B cell (primary cell): Measurements from ENCODE around the gene CREB3L4. TPM values are rescaled to one million over a fixed set of nuclear protein-coding genes. Genes with fewer than 3 reads are reported as not detected.

Experiments used
- ATAC-seq: fragments of 200-7000 bp; cut with Tn5 transposase; one replicate; pipeline ENCODE4 v1.10.0; 2021; ENCODE audit warnings: low read depth, mild to moderate bottlenecking, moderate number of reproducible peaks, moderate library complexity
- CTCF ChIA-PET: fragments of 350-600 bp; sonication (Branson Sonifier 250); formaldehyde crosslinking; loops from one replicate; lab custom pipeline; 2021; ENCODE audit warnings: antibody characterized with exemption, inconsistent platforms; lab: Charles Lee
- POLR2A ChIA-PET: fragments of 350-600 bp; sonication (Branson Sonifier 250); formaldehyde crosslinking; loops from one replicate; lab custom pipeline; 2021; ENCODE audit warnings: antibody characterized with exemption; lab: Charles Lee
- DNase-seq: peaks from one replicate; pipeline ENCODE4 v3.0.0; 2013
- H2AFZ ChIP-seq: 2 replicates; pipeline ENCODE4 v1.6.1; 2012; ENCODE audit warnings: mild to moderate bottlenecking, low read depth, low read length; ENCODE audit not compliant: insufficient read depth, poor library complexity, severe bottlenecking
- H3K27ac ChIP-seq, 2 donors: 1 replicate in 1 of 2; 2 replicates in 1 of 2; pipeline ENCODE4 v1.5.1; 2012 to 2013; ENCODE audit warnings: low read length in 2 of 2, mild to moderate bottlenecking in 2 of 2, moderate library complexity in 1 of 2
- H3K27me3 ChIP-seq, 4 experiments: fragments of 200-600 bp in 1 of 4; sonication (generic) in 1 of 4; replicated peaks in 1 of 4; 1 replicate in 2 of 4; 2 replicates in 2 of 4; pipeline versions ENCODE4 v1.6.1 to v1.7.0; 2013 to 2016; ENCODE audit warnings: low read length in 3 of 4, mild to moderate bottlenecking in 2 of 4, mixed read lengths in 1 of 4, moderate library complexity in 1 of 4; ENCODE audit not compliant: insufficient read depth in 4 of 4, control insufficient read depth in 3 of 4; ENCODE audit errors: control extremely low read depth in 1 of 4
- H3K36me3 ChIP-seq, 2 experiments: replicated peaks in 1 of 2; 1 replicate in 1 of 2; 2 replicates in 1 of 2; pipeline versions ENCODE4 v1.6.1 to v1.7.1; 2013; ENCODE audit warnings: low read length in 1 of 2; ENCODE audit not compliant: insufficient read depth in 2 of 2, control insufficient read depth in 1 of 2; ENCODE audit errors: control extremely low read depth in 1 of 2, extremely low read depth in 1 of 2
- H3K4me1 ChIP-seq, 2 donors: fragments of 200-600 bp in 1 of 2; sonication (generic) in 1 of 2; 1 replicate in 1 of 2; 2 replicates in 1 of 2; pipeline versions ENCODE4 v1.5.1 to v1.6.1; 2013 to 2017; ENCODE audit warnings: low read length in 2 of 2; ENCODE audit not compliant: control insufficient read depth in 2 of 2, insufficient read depth in 2 of 2
- H3K4me2 ChIP-seq: replicated peaks from 2 replicates; pipeline ENCODE3; 2012; ENCODE audit warnings: mild to moderate bottlenecking, low read depth, low read length; ENCODE audit not compliant: poor library complexity, severe bottlenecking
- H3K4me3 ChIP-seq, 5 experiments: fragments of 200-600 bp in 1 of 5; sonication (generic) in 1 of 5; 1 replicate in 3 of 5; 2 replicates in 2 of 5; pipeline versions ENCODE4 v1.5.1 to v1.7.0; 2011 to 2016; ENCODE audit warnings: low read length in 4 of 5, mild to moderate bottlenecking in 4 of 5, low read depth in 2 of 5, control low read depth in 1 of 5, moderate library complexity in 1 of 5; ENCODE audit not compliant: insufficient read depth in 1 of 5; ENCODE audit errors: control extremely low read depth in 1 of 5, extremely low read depth in 1 of 5
- H3K79me2 ChIP-seq: fragments of 200-600 bp; sonication (generic); one replicate; pipeline ENCODE4 v1.6.0; 2016; ENCODE audit warnings: low read length; ENCODE audit not compliant: control insufficient read depth, insufficient read depth
- H3K9ac ChIP-seq: fragments of 200-600 bp; sonication (generic); 2 replicates; pipeline ENCODE4 v1.6.1; 2017; ENCODE audit warnings: mild to moderate bottlenecking, low read length, moderate library complexity
- H3K9me3 ChIP-seq, 3 donors: one replicate each; pipeline versions ENCODE4 v1.6.1 to v1.7.1; 2013; ENCODE audit warnings: low read length in 2 of 3; ENCODE audit not compliant: control insufficient read depth in 2 of 3, insufficient read depth in 1 of 3; ENCODE audit errors: control extremely low read depth in 1 of 3
- H4K20me1 ChIP-seq: 2 replicates; pipeline ENCODE4 v1.6.0; 2012; ENCODE audit warnings: mild to moderate bottlenecking, low read length; ENCODE audit not compliant: insufficient read depth, control insufficient read depth, poor library complexity, severe bottlenecking
- H3K27ac Mint-ChIP-seq: one replicate; pipeline ENCODE4 v1.8.0; 2021; ENCODE audit warnings: mixed read lengths
- H3K27me3 Mint-ChIP-seq: one replicate; pipeline ENCODE4 v1.8.0; 2021; ENCODE audit warnings: mixed read lengths
- H3K4me1 Mint-ChIP-seq: one replicate; pipeline ENCODE4 v1.8.0; 2021; ENCODE audit warnings: mixed read lengths
- H3K4me3 Mint-ChIP-seq: one replicate; pipeline ENCODE4 v1.8.0; 2021; ENCODE audit warnings: mixed read lengths
- H3K9me3 Mint-ChIP-seq: one replicate; pipeline ENCODE4 v1.8.0; 2022; ENCODE audit warnings: mixed read lengths; ENCODE audit not compliant: insufficient read depth
- CTCF ChIP-seq: fragments of 200-600 bp; IDR thresholded peaks from one replicate; pipeline ENCODE4 v1.8.0; 2022; ENCODE audit warnings: antibody characterized with exemption, mild to moderate bottlenecking
- EZH2 ChIP-seq: IDR thresholded peaks from 2 replicates; pipeline ENCODE4 v1.6.1; 2012; ENCODE audit warnings: borderline replicate concordance, low read depth, mild to moderate bottlenecking, moderate library complexity, low read length; ENCODE audit not compliant: insufficient read depth, poor library complexity, severe bottlenecking
- WGBS: methylation state at CpG from one replicate; pipeline ENCODE4 v1.1.5; 2013; ENCODE audit warnings: missing lambda C conversion rate; ENCODE audit not compliant: insufficient coverage; 5-methylcytosine and 5-hydroxymethylcytosine counted together
- intact Hi-C: fragments of 100-400 bp; cut with micrococcal nuclease; formaldehyde crosslinking; loops from one replicate; pipeline ENCODE4 v1.10.0; 2022
- polyA plus RNA-seq: library from polyadenylated mRNA; depleted of rRNA; stranded (reverse); fragments of >200 nt; gene quantifications from 2 replicates; pipeline ENCODE4 v1.2.3, GENCODE V29; 2012
- total RNA-seq, 2 donors: library from RNA; stranded (reverse); fragments of 120-200 nt in 1 of 2; gene quantifications; 1 replicate in 1 of 2; 2 replicates in 1 of 2; pipeline versions ENCODE4 v1.2.3 to v1.2.4, GENCODE V29; 2013 to 2022

Gene CREB3L4
- total and polyA plus RNA-seq, 2 donors (not counting 1 experiment from before 2014, with no cell fraction given) = 21.8 to 28.1 TPM

GRCh38 chr1:153932156-153933131, 35.3 kb upstream of the CREB3L4 start:
- H3K4me3 Mint-ChIP-seq = no peak overlapping the region
- intact Hi-C loops = no loop called here
- no peaks in the 10 kb centered on the region for H3K27me3 Mint-ChIP-seq
- CTCF ChIA-PET = interaction anchor here (0.6 to 1.8 kb wide), 2 partner anchors 10 to 14 kb away, joined by 4 read pairs; partner anchors contain the start of genes DENND4B and GATAD2B
- no peak overlapping the region for H3K4me3 ChIP-seq
- H3K27me3 ChIP-seq = no peaks in the 10 kb centered on the region
- no peaks in the 10 kb centered on the region for H3K9me3 ChIP-seq
- H3K79me2 ChIP-seq = peaks cover 21% of the 10 kb centered on the region
- ATAC-seq = no peak
- no peak overlapping the region for H3K9ac ChIP-seq
- H3K9me3 Mint-ChIP-seq = no peaks in the 10 kb centered on the region
- H3K36me3 ChIP-seq = peaks cover 5 to 77% of the 10 kb centered on the region in 2 experiments
- H3K27ac Mint-ChIP-seq = no peak overlapping the region
- POLR2A ChIA-PET = no interaction called here
- peaks cover 6 to 10% of the 10 kb centered on the region in 2 donors for H3K4me1 ChIP-seq
- H3K4me2 ChIP-seq = no peak overlapping the region
- H3K27ac ChIP-seq = no peak overlapping the region
- no peaks in the 10 kb centered on the region for H3K4me1 Mint-ChIP-seq
- 98% methylated on average over 8 of the region's 18 CpGs for WGBS
- no peak for TF ChIP-seq CTCF
- no peak for TF ChIP-seq EZH2
- peaks cover 39% of the 10 kb centered on the region for H4K20me1 ChIP-seq
- H2AFZ ChIP-seq = no peak overlapping the region
- no peak for DNase-seq

DNA sequence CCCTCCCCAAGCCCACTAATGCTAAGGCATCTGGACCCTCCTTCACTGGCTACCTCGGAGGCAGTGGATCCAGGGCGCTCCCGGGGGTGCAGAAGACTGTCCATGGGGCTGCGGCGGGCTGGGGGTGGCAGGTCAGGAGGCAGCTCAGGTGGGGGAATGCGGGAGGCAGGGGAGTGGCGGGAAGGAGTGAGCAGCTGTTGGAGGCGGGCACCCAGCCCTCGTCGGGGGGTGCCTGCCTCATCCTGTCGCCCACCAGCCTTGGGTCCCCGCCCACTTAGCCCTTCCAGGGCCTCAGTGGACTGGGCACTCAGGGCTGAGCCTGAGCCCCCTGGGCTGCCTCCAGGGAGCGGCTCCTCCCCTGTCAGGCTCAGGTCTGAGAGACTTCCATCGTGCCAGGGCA, 34.3 kb upstream of the CREB3L4 start:
- ChIA-PET CTCF (interaction anchor here (0.6 to 1.8 kb wide), 3 partner anchors 11 to 136 kb away, joined by 3 to 4 read pairs (median 4); partner anchors contain the start of genes DENND4B and GATAD2B), POLR2A (no interaction called here)
- Histone ChIP-seq H4K20me1 (peaks cover 46% of the 10 kb centered on the region), H3K4me2 (no peak overlapping the region), H3K27me3 (no peaks in the 10 kb centered on the region), H2AFZ (no peak overlapping the region), H3K79me2 (peaks cover 26% of the 10 kb centered on the region), H3K27ac (no peak overlapping the region), H3K9ac (no peak overlapping the region), H3K4me1 (peaks cover 5 to 6% of the 10 kb centered on the region in 2 donors), H3K4me3 (no peak overlapping the region), H3K36me3 (peaks cover 5 to 85% of the 10 kb centered on the region in 2 experiments), H3K9me3 (no peaks in the 10 kb centered on the region)
- no peak overlapping the region for H3K4me3 Mint-ChIP-seq
- H3K27me3 Mint-ChIP-seq = no peaks in the 10 kb centered on the region
- H3K4me1 Mint-ChIP-seq = no peaks in the 10 kb centered on the region
- H3K27ac Mint-ChIP-seq = no peak overlapping the region
- TF ChIP-seq CTCF (no peak), EZH2 (no peak)
- no peak for ATAC-seq
- DNase-seq = no peak
- 91% methylated on average over 12 of the region's 14 CpGs for WGBS
- intact Hi-C loops = no loop called here
- no peaks in the 10 kb centered on the region for H3K9me3 Mint-ChIP-seq
